Stimulated activated CD8-positive, alpha-beta memory T cell treated with anti-CD3 and anti-CD28 coated beads, Interleukin-7, amount 100 ng/mL, for 24 hours (primary cell): Measurements from ENCODE around the gene DNAL4.

Source experiments
- DNase-seq: peaks from one replicate; pipeline ENCODE4 v3.0.0-alpha.2; 2020; ENCODE audit warnings: low read depth

The DNAL4 gene

GRCh38 chr22:38786631-38787030 is 7.3 kb downstream of the DNAL4 start:
- DNase-seq, result no peak

GRCh38 chr22:38784856-38785255 is 9.1 kb downstream of the DNAL4 start:
- DNase-seq, result no peak

DNA sequence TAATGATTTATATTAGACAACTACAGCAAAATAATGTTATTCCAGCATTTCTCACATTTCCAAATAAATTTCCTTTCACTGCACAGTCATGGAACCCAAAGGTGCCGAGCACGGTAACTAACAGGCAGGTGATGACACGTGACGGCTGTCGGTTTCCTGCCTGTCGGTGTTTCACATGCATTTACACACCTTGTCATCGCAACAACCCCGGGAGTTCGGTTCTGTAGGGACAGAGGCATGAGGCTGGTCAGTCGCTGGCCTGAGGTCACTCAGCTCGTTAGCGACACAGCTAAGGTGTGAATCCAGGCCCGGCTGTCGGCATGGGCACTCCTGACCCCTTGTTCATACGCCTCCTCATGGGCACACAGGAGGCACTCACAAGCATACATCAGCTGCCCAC is 9.9 kb downstream of the DNAL4 start:
- DNase-seq, result no peak

DNA sequence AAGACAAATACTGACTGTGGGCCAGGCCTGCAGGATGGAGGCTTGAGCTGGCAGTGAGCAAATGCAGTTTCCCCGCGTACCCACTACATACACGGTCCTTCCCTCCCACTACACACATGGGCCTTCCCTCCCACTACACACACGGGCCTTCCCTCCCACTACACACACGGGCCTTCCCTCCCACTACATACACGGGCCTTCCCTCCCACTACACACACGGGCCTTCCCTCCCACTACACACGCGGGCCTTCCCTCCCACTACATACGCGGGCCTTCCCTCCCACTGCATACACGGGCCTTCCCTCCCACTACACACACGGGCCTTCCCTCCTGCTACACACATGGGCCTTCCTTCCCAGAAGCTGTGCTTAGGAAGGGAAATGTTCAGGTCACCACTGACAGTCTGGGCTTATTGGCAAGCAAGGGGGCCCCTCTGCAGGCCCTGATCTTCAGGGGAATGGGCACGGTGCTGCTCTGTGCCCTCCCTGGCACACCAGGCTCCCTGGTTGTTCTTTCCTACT is 10.8 kb downstream of the DNAL4 start:
- no peak for DNase-seq

- no peak for DNase-seq
Observed at GRCh38 chr22:38782402-38783094, 11.4 kb downstream of the DNAL4 start.

DNA sequence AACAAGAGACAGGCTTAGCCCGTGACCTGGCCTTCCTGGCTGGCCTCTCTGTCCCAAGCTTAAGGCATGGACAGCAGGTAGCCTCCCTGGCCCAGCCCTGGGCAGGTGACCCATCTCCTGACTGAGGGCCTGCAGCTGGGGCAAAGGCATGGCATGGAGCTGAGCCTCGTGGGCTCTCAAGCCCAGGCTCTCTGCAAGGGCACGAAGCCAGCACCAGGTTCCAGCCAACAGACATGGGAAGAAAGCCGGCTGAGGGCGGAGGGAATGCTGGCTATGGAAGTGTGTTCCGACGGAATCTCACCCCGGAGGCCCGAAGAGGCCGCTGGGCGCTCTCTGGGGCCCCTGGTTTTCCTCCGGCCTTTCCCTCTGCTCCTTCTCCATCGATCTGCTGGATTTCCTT is 12.9 kb downstream of the DNAL4 start:
- no peak for DNase-seq

DNA sequence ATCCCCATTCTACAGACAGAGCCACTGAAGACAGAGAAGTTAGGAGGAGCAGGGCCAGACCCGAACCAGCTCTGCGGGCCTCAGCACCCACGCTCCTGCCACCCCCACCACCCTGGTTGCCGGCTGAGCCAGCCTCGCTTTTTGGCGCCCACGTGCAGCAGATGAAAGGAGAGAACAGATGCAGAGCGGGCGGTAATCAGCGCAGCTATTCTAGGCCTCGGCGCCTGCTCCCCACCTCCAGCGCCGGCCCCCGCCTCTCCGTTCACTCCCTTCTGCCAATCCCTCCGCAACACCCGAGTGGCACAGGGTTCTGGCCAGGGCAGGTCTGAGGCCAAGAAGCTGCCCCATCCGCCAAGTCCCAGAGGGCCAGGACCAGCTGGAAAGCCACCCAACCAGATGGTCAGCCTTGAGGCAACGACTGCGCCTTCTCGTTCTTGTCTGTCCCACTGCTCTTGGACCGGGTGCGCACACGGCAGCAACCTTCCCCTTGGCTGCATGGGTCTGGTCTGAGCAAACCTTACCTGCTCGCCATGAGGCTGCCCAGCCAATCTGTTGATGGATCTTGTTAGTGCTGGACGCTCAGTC is 16.8 kb downstream of the DNAL4 start:
- no peak for DNase-seq

DNA sequence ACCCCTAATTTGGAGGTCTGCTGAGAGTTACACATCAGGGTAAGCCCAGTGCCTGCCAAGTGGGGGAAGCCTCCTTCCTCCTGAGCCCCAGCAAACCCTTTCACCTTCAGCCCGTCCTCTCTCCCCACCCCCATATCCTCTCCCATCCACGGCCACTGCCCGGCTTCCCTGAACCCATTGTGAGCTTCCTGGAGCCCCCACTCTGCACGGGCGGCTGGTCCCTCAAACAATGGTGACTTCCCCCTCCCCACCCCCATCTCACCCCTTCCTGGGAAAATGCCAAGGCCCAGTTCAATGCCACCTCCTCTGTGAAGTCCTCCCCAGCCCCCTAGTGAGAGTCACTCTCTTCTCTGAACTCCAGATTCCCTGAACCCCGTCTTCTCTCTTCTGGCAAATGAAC is 17.9 kb downstream of the DNAL4 start:
- DNase-seq, result no peak

- DNase-seq, result no peak
Observed at GRCh38 chr22:38775656-38776055, 18.3 kb downstream of the DNAL4 start.

DNA sequence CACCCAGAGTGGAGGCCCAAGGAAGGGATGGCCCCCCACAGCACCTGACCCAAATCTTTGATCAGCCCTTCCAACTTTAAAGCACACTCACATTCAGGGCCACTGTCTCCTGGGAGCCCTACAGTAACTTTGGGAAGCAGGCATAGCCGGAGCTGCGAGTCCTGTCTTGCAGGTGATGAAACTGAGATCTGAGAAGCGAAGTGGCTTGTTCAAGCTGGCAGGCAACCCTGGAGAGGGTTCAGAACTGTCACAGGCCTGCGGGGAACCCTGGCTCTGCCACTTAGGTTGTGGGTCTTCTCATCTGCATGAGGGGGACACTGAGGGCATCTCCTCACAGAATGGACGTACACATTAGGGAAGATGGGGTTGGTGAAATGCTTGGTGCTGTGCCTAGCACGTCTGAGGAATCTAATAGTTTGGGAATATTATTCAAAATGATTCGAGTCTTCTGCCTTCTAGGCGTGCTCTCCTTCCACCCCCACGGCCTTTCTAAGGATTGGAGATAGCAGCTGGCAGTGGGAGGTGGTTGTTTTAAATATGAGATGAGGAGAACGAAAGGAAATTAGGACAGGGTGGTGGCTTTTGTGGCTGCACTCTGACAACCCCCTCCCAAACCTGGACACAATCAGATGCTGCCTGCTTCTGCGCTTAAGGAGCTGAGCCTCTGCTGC is 19.3 kb downstream of the DNAL4 start:
- no peak for DNase-seq

DNA sequence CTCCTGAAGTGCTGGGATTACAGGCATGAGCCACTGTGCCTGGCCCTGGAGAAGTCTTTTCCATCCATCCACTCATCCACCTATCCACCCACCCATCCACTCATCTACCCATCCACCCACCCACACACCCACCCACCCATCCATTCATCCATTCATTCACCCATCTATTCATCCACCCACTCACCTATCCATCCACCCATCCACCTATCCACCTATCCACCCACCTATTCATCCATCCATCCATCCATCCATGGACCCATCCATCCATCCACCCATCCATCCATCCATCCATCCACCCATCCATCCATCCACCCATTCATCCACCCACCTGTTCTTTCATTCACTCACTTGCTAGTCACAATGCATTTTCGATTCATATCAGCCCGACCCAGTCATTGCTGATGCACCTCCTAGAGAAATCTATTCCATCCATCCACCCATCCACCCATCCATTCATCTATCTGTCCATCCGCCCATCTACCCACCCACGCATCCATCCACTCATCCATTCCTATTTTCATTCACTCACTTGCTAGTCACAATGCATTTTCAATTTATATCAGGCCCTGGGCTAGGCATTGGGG is 20.5 kb downstream of the DNAL4 start:
- no peak for DNase-seq

DNA sequence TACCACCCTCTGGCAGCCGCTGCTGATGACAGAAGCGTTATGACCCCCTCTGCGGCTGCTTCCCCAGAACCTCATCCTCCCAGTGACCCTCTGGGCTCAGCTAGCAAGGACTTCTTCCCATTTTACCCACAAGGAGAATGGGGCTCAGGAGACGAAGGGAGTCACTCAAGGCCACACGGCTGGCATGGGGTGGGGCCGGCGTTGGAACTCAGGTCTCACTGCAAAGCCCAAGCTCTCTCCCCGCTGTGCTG is 21.4 kb downstream of the DNAL4 start:
- DNase-seq, result no peak

- DNase-seq, result no peak
Observed at GRCh38 chr22:38770257-38770949, 23.5 kb downstream of the DNAL4 start.

- DNase-seq, result no peak
Observed at GRCh38 chr22:38768036-38768435, 25.9 kb downstream of the DNAL4 start.

- no peak for DNase-seq
Observed at GRCh38 chr22:38767313-38767712, 26.6 kb downstream of the DNAL4 start.

DNA sequence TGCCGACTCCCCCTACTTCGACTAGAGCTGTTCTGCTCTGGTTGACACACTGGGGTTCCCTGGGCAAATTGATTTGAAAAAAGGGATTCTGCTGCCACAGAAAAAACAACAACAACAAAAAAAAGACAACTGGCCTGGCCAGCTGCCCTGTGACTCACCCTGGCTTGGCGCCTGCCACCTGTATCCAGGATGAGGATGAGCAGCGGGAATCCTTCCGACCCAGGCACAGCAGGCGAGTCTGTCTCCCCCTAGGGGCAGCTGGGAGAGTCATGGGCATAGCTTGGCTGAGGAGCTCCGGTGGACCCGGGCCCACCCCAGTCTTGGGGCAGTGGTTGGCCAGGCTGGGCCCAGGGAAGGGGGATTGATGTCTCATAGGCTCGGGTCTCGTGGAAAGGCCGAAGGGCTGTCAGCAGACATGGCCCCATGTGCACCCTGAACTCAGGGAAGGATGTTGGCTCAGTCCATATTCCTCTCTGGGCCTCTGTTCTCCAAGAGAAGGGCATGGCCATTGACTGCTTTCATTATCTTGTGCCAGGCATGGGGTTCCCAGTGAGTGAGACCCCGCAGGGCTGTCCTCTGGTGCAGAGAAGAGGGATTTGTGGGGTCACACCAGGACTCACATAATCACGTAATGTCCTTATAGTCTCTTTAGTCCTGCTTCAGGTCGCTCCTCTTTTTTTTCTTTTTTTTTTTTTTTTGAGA is 27.7 kb downstream of the DNAL4 start:
- DNase-seq, result no peak

DNA sequence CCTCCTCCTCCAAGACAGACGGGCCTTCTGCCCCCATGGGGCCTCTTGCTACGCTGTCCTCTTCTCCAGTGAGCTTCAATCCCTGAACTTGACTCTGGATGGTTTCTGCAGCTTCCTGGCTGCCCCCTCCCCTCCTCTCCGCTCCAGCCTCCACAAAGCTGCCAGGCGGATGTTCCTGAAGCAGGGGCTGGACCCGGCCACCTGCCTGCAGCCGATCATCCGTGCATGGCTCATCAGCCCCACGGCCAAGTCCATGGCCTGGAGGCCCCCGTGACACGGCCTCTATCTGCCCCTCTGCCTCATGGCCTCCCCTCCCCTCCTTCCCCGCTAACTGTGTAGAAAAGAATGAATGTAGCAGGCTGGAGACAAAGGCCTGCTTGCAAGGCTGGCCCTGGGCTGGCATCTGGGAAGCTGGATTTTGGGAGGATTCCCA is 31.4 kb downstream of the DNAL4 start:
- no peak for DNase-seq

- DNase-seq, result no peak
Observed at GRCh38 chr22:38761202-38762162, 32.5 kb downstream of the DNAL4 start.

DNA sequence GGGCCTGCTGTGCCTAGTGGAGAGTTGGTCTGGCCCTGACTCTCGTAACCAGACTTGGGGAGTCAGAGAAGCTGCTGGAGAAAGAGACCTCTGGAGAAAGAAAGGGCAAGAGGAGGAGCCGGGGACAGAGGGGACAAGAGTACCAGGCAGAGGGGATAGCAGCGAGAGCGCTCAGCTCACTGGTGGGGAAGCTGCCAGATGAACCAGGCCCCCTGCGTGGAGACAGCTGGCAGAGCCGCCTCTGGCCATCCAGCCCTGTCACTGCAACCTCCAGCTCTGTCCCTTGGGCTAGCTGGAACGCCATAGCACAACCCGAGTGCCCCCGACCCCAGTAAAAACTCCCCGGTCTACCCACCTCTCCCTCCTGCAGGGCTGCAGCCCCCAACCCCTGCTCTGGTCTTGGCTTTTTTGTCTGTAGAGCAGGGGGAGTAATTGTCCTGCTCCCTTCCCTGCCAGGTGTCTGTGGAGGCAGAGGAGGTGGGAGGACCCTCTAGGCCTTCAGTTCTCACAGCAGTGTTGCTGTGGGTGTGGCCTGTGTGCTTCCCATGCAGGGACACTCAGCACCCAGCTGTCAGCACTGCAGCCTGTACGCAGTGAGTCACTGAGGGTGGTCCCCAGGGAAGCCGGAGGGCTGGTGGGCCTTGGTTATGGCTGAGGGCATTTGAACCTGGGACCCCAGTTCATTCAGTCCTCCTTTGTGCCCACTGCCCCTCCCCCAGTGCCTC is 33.3 kb downstream of the DNAL4 start:
- DNase-seq, result no peak

DNA sequence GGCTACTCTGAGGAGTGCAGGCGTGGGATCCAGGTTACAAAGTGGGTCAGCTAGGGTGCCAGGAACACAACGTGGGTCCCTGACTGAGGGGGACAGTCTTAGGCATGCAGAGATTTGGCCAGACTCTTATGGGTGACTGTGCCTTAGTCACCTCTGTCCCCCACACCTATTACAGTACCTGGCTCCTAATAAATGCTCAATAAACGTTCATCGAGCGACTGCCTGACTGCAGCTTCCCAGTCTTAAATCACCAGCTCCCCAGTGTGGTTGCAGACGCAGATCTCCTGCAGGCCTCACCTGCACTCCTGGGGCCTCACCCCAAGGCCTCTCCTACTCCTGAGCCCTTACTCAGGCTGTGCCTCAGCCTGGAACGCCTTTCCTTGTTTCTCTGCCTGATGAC is 34.9 kb downstream of the DNAL4 start:
- DNase-seq, result no peak
